ENCODE measurements around the gene COIL. TPM values are rescaled to one million over a fixed set of nuclear protein-coding genes. Genes with fewer than 3 reads are reported as not detected.

The COIL gene
- total RNA-seq, 4 donors from 2014 or later = 10.8 to 13.2 (median 11.4) TPM

DNA sequence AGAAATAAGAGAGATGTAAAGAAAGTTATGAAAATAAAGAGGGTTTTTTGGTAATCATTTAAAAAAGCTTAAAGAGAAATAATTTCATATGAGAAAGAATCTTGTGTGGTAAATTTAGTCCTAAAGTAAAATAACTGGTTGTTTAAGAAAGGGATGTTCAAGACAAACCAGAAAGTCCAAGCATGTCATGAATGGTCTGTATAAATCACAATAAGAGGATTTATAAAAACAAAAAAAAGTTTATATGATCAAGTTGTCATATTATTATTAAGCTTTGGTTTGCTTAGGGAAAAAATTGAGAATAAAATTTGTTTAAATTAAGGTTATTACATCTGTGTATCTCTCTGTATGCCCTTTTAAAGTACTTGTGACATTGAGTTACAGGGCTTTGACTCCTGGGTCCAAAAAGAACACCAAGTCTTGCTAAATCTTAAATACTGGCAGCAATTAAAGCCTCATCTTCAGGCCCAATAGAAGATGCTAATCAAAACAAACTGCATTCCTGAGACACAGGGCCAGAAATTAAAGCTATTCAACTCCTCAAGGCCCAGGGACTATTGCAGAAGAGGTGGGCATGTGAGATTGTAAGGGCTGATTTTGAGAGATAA, 31.4 kb downstream of the COIL start:
- no peaks in the 10 kb centered on the region for H3K27me3 ChIP-seq
- intact Hi-C loops (cut with DNase I) = no loop called here

DNA sequence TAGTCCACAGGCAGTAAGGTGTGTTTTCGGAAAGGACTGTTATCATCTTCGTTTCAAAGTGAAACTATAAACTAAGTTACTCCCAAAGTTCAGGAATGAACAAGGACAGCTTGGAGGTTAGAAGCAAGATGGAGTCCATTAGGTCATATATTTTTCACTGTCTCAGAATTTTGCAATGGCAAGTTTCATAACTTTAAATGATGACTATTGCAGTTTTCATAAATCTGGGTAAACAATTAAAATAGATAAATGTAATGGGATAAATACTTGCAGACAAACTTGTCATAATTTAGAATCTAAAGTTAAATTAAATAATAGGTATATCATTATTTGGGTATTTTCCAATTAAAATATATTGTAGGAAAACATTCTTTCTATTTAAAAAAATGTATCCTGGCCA, 32.3 kb downstream of the COIL start:
- DNase-seq = no peak
- H3K27ac ChIP-seq = no peak overlapping the region
- 88 to 94% methylated on average over 2 of the region's 2 CpGs for WGBS, 2 donors
- intact Hi-C loops (cut with DNase I) = no loop called here
- H3K36me3 ChIP-seq = peaks cover 0 to 2% (median 0%) of the 10 kb centered on the region in 3 donors
- H3K4me1 ChIP-seq = peaks cover 0 to 8% (median 0%) of the 10 kb centered on the region in 3 donors
- peaks cover 0 to 12% (median 0%) of the 10 kb centered on the region in 3 donors for H3K9me3 ChIP-seq
- TF ChIP-seq POLR2A (IDR thresholded peaks at IDR 0.05) = no peak
- TF ChIP-seq, protein P1, sequence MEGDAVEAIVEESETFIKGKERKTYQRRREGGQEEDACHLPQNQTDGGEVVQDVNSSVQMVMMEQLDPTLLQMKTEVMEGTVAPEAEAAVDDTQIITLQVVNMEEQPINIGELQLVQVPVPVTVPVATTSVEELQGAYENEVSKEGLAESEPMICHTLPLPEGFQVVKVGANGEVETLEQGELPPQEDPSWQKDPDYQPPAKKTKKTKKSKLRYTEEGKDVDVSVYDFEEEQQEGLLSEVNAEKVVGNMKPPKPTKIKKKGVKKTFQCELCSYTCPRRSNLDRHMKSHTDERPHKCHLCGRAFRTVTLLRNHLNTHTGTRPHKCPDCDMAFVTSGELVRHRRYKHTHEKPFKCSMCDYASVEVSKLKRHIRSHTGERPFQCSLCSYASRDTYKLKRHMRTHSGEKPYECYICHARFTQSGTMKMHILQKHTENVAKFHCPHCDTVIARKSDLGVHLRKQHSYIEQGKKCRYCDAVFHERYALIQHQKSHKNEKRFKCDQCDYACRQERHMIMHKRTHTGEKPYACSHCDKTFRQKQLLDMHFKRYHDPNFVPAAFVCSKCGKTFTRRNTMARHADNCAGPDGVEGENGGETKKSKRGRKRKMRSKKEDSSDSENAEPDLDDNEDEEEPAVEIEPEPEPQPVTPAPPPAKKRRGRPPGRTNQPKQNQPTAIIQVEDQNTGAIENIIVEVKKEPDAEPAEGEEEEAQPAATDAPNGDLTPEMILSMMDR (IDR thresholded peaks at IDR 0.05) = no peak
- H3K27me3 ChIP-seq = no peaks in the 10 kb centered on the region
- H3K4me3 ChIP-seq = no peak overlapping the region

More for the DNA sequence above, 31.4 kb downstream of the COIL start:
- H3K36me3 ChIP-seq = peaks cover 0 to 11% (median 0%) of the 10 kb centered on the region in 3 donors
- H3K4me3 ChIP-seq = no peak overlapping the region
- TF ChIP-seq, protein P1 (IDR thresholded peaks at IDR 0.05) = no peak
- TF ChIP-seq POLR2A (IDR thresholded peaks at IDR 0.05) = no peak
- peaks cover 0 to 8% (median 0%) of the 10 kb centered on the region in 3 donors for H3K4me1 ChIP-seq
- H3K9me3 ChIP-seq = peaks cover 0 to 12% (median 0%) of the 10 kb centered on the region in 3 donors
- H3K27ac ChIP-seq = no peak overlapping the region
- DNase-seq = no peak

DNA sequence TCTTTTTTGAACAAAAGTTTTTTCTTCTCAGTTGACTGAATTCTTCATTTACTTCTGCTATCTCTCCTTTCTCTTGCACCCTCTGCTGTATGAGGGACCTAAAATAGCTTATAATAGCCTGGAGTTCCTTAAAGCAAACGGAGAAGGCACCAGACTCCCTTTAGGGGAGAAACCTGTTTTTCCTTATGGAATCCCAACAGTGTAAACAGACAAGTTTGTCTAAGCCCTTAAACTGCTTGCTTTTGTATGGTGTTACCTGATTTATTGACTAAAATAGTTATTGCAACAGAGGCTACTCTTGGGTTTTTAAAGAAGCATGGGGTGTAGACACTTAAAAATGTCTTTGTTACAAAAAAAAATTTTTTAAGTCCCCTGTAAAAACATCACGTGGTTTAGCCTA, 34.1 kb downstream of the COIL start:
- no peak overlapping the region for H3K4me3 ChIP-seq
- H3K36me3 ChIP-seq = no peaks in the 10 kb centered on the region
- no peak for TF ChIP-seq POLR2A (IDR thresholded peaks at IDR 0.05)
- TF ChIP-seq, protein P1 (IDR thresholded peaks at IDR 0.05) = no peak
- peaks cover 0 to 8% (median 0%) of the 10 kb centered on the region in 3 donors for H3K4me1 ChIP-seq
- 55 to 60% methylated on average over 2 of the region's 2 CpGs for WGBS, 2 donors
- no peak overlapping the region for H3K27ac ChIP-seq
- H3K27me3 ChIP-seq = no peaks in the 10 kb centered on the region
- DNase-seq = no peak
- intact Hi-C loops (cut with DNase I) = no loop called here
- H3K9me3 ChIP-seq = peaks cover 0 to 12% (median 0%) of the 10 kb centered on the region in 3 donors

DNA sequence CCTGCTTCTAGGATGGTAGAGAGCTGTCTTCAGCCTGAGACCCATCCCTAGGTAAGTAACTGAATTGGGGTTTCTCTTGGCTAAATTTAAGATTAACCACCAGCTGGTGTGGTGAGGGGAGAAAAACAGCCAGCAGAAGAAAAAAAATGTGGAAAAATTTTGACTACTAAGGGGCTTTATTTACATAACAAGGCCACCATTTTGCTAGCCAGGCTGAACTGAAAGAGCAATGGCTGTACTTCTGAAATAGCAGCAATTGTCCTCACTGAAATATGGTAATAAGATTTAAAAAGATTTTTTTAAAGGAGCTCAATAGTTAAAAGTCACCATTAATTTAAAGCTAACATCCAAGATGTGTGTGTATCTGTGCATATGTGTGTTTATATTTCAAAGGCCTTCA, 34.6 kb downstream of the COIL start:
- H3K27me3 ChIP-seq = no peaks in the 10 kb centered on the region
- peaks cover 0 to 12% (median 0%) of the 10 kb centered on the region in 3 donors for H3K9me3 ChIP-seq
- no peak overlapping the region for H3K27ac ChIP-seq
- no peaks in the 10 kb centered on the region for H3K36me3 ChIP-seq
- intact Hi-C loops (cut with DNase I) = no loop called here
- no peak for TF ChIP-seq POLR2A (IDR thresholded peaks at IDR 0.05)
- TF ChIP-seq, protein P1 (IDR thresholded peaks at IDR 0.05) = no peak
- no peak overlapping the region for H3K4me3 ChIP-seq
- no peak for DNase-seq
- peaks cover 0 to 8% (median 0%) of the 10 kb centered on the region in 3 donors for H3K4me1 ChIP-seq

DNA sequence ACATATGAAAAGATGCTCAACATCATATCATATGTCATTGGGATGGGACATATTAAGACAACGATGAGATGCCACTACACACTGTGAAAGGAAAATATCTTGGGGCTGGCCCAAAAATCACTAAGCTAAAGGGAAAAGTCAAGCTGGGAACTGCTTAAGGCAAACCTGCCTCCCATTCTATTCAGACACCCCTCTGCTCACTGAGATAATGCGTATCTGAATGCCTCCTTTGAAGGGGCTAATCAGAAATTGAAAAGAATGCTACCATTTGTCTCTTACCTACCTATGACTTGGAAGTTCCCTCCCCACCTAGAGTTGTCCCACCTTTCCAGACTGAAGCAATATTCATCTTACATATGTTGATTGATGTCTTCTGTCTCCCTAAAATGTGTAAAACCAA, 35.8 kb downstream of the COIL start:
- TF ChIP-seq, protein P1 (IDR thresholded peaks at IDR 0.05) = no peak
- no peak for TF ChIP-seq POLR2A (IDR thresholded peaks at IDR 0.05)
- H3K27ac ChIP-seq = no peak overlapping the region
- H3K4me3 ChIP-seq = no peak overlapping the region
- WGBS, 2 donors = 88 to 93% methylated on average over 2 of the region's 2 CpGs
- H3K4me1 ChIP-seq = peaks cover 0 to 8% (median 0%) of the 10 kb centered on the region in 3 donors
- intact Hi-C loops (cut with DNase I) = no loop called here
- no peaks in the 10 kb centered on the region for H3K27me3 ChIP-seq
- H3K36me3 ChIP-seq = no peaks in the 10 kb centered on the region
- DNase-seq = no peak
- peaks cover 0 to 12% (median 0%) of the 10 kb centered on the region in 3 donors for H3K9me3 ChIP-seq

All from esophagus squamous epithelium (tissue), 5 donors.